ENCODE data around the gene SIGLEC14. TPM values are rescaled to one million over a fixed set of nuclear protein-coding genes. Genes with fewer than 3 reads are reported as not detected.
A peak's percentile ranks its signal among the peaks of the same experiment; 100 is the strongest.

The SIGLEC14 gene
- polyA plus RNA-seq, 2 of the 4 experiments (the other 2 are of a cell fraction): 0.03 TPM; not detected in 1

DNA sequence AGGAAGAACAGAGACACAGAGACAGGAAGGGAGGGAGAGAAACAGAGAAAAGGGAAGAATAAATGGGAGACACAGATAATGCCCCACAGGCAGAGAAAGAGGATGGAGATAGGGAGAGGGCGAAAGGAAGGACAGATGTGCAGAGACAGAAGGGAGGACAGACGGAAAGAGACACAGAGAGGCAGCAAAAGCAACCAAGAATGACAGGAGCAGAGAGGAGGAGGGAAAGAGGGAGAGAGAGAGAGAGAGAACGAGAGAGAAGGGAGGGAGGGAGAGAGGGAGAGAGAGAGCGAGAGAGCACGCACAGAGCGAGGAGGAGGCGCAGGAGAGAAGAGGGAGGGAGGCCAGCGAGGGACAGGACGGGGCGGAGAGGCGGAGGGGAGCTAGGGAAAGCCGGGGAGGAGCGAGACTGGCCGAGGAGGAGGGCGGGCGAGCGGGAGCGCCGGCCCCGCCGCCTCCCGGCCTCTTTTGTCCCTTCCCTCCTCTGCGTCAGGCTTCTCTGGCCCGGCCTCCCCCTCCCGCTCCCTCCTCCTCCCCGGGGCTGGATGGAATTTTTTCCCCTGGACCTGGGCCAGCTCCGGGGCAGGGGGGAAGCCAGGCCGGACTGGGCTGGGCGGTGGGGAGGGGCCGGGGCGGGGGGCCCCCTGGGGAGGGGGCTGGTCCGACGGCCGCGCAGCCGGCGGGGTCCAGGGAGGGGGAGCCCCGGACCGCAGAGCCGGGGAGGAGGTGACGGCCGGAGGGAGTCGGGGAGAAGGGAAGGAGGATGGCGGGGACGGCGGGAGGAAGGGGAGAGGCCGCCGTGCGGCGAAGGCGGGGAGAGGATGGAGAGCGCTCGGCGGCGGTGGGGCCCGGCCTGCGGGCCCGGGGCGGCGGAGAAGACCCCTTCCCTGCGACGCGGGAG lies 42.3 kb upstream of the SIGLEC14 start:
- DNase-seq (ENCODE audit: low read depth in 1 of 2, low spot score in 1 of 2) (peak; percentile 71 to 95), FAIRE-seq (no peak), ATAC-seq (peak; percentile 52 to 73)
- ChIA-PET POLR2A (interaction anchor here (0.6 to 3.7 kb wide), 9 partner anchors 13 to 349 kb away, joined by 3 to 29 read pairs (median 4); partner anchors contain the start of gene ZNF175), CTCF (interaction anchor here (0.6 to 3.2 kb wide), 7 partner anchors 10 to 1102 kb away, joined by 3 to 28 read pairs (median 3); no protein-coding TSS in a partner anchor)
- Histone ChIP-seq H3K27ac (peak overlapping the region; percentile 95 to 100), H3K9me3 (0 out of 3 replicates have a peak, but pooled peaks cover 4% of the 10 kb centered on the region), H3K4me3 (peak overlapping the region; percentile 77), H3K4me2 (peak overlapping the region; percentile 99), H3K4me1 (peaks cover 43% of the 10 kb centered on the region)
- WGBS (ENCODE audit: missing lambda C conversion rate): under 1% methylated on average over 25 of the region's 63 CpGs
- TF ChIP-seq SMC3 (IDR thresholded peaks at IDR 0.05) (no peak; the same call in 1 of the 3 replicates), PHF8 (IDR thresholded peaks at IDR 0.05; ENCODE audit: borderline replicate concordance, low read depth) (no peak), HEYL (CRISPR knock-in tag; IDR thresholded peaks at IDR 0.05) (no peak), RAD21 (conservative IDR thresholded peaks at IDR 0.05 in 1 of 2, IDR thresholded peaks at IDR 0.05 in 1 of 2) (peak in 1 of 2 experiments; percentile 14; a peak in 2 of 5 replicates), MAFK (IDR thresholded peaks at IDR 0.05; ENCODE audit: partially characterized antibody) (no peak), TFCP2L1 (CRISPR knock-in tag; IDR thresholded peaks at IDR 0.05) (no peak), POLR2A (IDR thresholded peaks at IDR 0.05; ENCODE audit: low read length) (peak; percentile 62), EP300 (IDR thresholded peaks at IDR 0.05) (peak in 1 of 2 experiments; percentile 31; a peak in 1 of 5 replicates), CHD2 (IDR thresholded peaks at IDR 0.05; ENCODE audit: low read length, partially characterized antibody) (no peak), MAZ (IDR thresholded peaks at IDR 0.05; ENCODE audit: borderline replicate concordance, low read depth, low read length) (peak; percentile 63; the same call in 1 of the 2 replicates), RARB (CRISPR knock-in tag; IDR thresholded peaks at IDR 0.05) (0 out of 2 replicates have a peak, but pooled peaks have one; percentile 27), RNF2 (IDR thresholded peaks at IDR 0.05; ENCODE audit: borderline replicate concordance, low read depth) (no peak), NFE2L2 (conservative IDR thresholded peaks at IDR 0.05; ENCODE audit: low read length) (no peak), TP53 (CRISPR knock-in tag; IDR thresholded peaks at IDR 0.05) (0 out of 2 replicates have a peak, but pooled peaks have one; percentile 45), JUN (IDR thresholded peaks at IDR 0.05) (peak; percentile 79 to 87; a peak in 4 of 5 replicates), HDAC2 (IDR thresholded peaks at IDR 0.05) (no peak), KDM1A (IDR thresholded peaks at IDR 0.05; ENCODE audit: low read depth) (no peak), ZSCAN20 (CRISPR knock-in tag; IDR thresholded peaks at IDR 0.05) (no peak), POLR2AphosphoS2 (conservative IDR thresholded peaks at IDR 0.05; ENCODE audit: low read length) (no peak), FOSL2 (IDR thresholded peaks at IDR 0.05) (no peak), FOSL2 (CRISPR knock-in tag; IDR thresholded peaks at IDR 0.05) (0 out of 2 replicates have a peak, but pooled peaks have one; percentile 3), ZFP36 (IDR thresholded peaks at IDR 0.05; ENCODE audit: borderline replicate concordance, partially characterized antibody) (peak; percentile 32), MYC (IDR thresholded peaks at IDR 0.05; ENCODE audit: borderline replicate concordance, low read length) (no peak)
- TF ChIP-seq, protein P1, sequence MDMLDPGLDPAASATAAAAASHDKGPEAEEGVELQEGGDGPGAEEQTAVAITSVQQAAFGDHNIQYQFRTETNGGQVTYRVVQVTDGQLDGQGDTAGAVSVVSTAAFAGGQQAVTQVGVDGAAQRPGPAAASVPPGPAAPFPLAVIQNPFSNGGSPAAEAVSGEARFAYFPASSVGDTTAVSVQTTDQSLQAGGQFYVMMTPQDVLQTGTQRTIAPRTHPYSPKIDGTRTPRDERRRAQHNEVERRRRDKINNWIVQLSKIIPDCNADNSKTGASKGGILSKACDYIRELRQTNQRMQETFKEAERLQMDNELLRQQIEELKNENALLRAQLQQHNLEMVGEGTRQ (IDR thresholded peaks at IDR 0.05): no peak
- TF ChIP-seq, protein P2, sequence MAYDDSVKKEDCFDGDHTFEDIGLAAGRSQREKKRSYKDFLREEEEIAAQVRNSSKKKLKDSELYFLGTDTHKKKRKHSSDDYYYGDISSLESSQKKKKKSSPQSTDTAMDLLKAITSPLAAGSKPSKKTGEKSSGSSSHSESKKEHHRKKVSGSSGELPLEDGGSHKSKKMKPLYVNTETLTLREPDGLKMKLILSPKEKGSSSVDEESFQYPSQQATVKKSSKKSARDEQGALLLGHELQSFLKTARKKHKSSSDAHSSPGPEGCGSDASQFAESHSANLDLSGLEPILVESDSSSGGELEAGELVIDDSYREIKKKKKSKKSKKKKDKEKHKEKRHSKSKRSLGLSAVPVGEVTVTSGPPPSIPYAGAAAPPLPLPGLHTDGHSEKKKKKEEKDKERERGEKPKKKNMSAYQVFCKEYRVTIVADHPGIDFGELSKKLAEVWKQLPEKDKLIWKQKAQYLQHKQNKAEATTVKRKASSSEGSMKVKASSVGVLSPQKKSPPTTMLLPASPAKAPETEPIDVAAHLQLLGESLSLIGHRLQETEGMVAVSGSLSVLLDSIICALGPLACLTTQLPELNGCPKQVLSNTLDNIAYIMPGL (CRISPR knock-in tag; IDR thresholded peaks at IDR 0.05; ENCODE audit: borderline replicate concordance): 0 out of 2 replicates have a peak, but pooled peaks have one; percentile 20
- TF ChIP-seq, protein P3, sequence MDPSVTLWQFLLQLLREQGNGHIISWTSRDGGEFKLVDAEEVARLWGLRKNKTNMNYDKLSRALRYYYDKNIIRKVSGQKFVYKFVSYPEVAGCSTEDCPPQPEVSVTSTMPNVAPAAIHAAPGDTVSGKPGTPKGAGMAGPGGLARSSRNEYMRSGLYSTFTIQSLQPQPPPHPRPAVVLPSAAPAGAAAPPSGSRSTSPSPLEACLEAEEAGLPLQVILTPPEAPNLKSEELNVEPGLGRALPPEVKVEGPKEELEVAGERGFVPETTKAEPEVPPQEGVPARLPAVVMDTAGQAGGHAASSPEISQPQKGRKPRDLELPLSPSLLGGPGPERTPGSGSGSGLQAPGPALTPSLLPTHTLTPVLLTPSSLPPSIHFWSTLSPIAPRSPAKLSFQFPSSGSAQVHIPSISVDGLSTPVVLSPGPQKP (IDR thresholded peaks at IDR 0.05; ENCODE audit: low read depth, low read length): no peak
- TF ChIP-seq, protein P4, sequence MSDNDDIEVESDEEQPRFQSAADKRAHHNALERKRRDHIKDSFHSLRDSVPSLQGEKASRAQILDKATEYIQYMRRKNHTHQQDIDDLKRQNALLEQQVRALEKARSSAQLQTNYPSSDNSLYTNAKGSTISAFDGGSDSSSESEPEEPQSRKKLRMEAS (IDR thresholded peaks at IDR 0.05): peak; percentile 51
- TF ChIP-seq, protein P5, sequence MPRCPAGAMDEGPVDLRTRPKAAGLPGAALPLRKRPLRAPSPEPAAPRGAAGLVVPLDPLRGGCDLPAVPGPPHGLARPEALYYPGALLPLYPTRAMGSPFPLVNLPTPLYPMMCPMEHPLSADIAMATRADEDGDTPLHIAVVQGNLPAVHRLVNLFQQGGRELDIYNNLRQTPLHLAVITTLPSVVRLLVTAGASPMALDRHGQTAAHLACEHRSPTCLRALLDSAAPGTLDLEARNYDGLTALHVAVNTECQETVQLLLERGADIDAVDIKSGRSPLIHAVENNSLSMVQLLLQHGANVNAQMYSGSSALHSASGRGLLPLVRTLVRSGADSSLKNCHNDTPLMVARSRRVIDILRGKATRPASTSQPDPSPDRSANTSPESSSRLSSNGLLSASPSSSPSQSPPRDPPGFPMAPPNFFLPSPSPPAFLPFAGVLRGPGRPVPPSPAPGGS (IDR thresholded peaks at IDR 0.05): peak; percentile 68; the same call in 2 of the 3 replicates
